HCT116 (cell line): ENCODE data around the gene GYG1. TPM values are rescaled to one million over a fixed set of nuclear protein-coding genes. Genes with fewer than 3 reads are reported as not detected.

ENCODE experiments used
- ATAC-seq: fragments of 200-7000 bp; cut with Tn5 transposase; 2 replicates; pipeline ENCODE4 v1.9.1; 2020; ENCODE audit warnings: mild to moderate bottlenecking, moderate library complexity
- BruUV-seq: library from RNA; stranded (reverse); fragments of 400-500 nt; replicated peaks from 2 replicates; lab custom pipeline; 2021; lab: Mats Ljungman, UMichigan
- CTCF ChIA-PET: fragments of 300-600 bp; sonication (Branson Sonifier 250); formaldehyde crosslinking; loops from one replicate; lab custom pipeline; 2021; ENCODE audit warnings: antibody characterized with exemption; lab: Charles Lee
- POLR2A ChIA-PET: fragments of 300-600, 350-600 bp; sonication (Branson Sonifier 250); formaldehyde crosslinking; loops from one replicate; lab custom pipeline; 2021; ENCODE audit warnings: antibody characterized with exemption; lab: Charles Lee
- RAD21 ChIA-PET, 2 experiments: fragments of 300-600 bp; sonication (Branson Sonifier 250); formaldehyde crosslinking; loops; one replicate each; lab custom pipeline; 2023; ENCODE audit warnings: low total read pairs in 2 of 2; ENCODE audit not compliant: uncharacterized antibody in 2 of 2, unreplicated experiment in 2 of 2, low non-redundant PET in 1 of 2; lab: Charles Lee
- DNase-seq: peaks from one replicate; pipeline ENCODE4 v3.0.0-alpha.2; 2010; ENCODE audit warnings: low read depth, low spot score
- H2AFZ ChIP-seq: fragments of 200-600 bp; shearing (Covaris generic), sonication (generic); 2 replicates; pipeline ENCODE4 v1.6.1; 2017; ENCODE audit warnings: low read depth, mixed run types, mixed read lengths, antibody characterized with exemption, low read length; ENCODE audit not compliant: poor library complexity, severe bottlenecking
- H3K27ac ChIP-seq: 2 replicates; pipeline ENCODE4 v1.5.1; 2012; ENCODE audit warnings: low read depth, low read length
- H3K27me3 ChIP-seq: fragments of 200-600 bp; sonication (generic); 2 replicates; pipeline ENCODE4 v1.6.1; 2016; ENCODE audit warnings: mixed run types, low read length, mixed read lengths; ENCODE audit not compliant: insufficient read depth
- H3K36me3 ChIP-seq, 2 experiments: fragments of 200-500 bp in 1 of 2; fragments of 200-600 bp in 1 of 2; sonication (Bioruptor generic) in 1 of 2; sonication (generic) in 1 of 2; 2 replicates each; pipeline versions ENCODE4 v1.5.1 to v1.6.1; 2014 to 2016; ENCODE audit warnings: low read length in 2 of 2, inconsistent platforms in 1 of 2, mixed read lengths in 1 of 2, mixed run types in 1 of 2; ENCODE audit not compliant: insufficient read depth in 2 of 2, control insufficient read depth in 1 of 2
- H3K4me1 ChIP-seq, 2 experiments: fragments of 200-600 bp in 1 of 2; sonication (generic) in 1 of 2; 2 replicates each; pipeline versions ENCODE4 v1.5.1 to v1.6.1; 2012 to 2017; ENCODE audit warnings: low read length in 2 of 2, inconsistent platforms in 1 of 2, mild to moderate bottlenecking in 1 of 2, mixed read lengths in 1 of 2, mixed run types in 1 of 2, moderate library complexity in 1 of 2; ENCODE audit not compliant: insufficient read depth in 2 of 2, control insufficient read depth in 1 of 2
- H3K4me2 ChIP-seq: fragments of 200-600 bp; sonication (generic); 2 replicates; pipeline ENCODE4 v1.6.1; 2017; ENCODE audit warnings: mixed run types, low read length, mixed read lengths
- H3K4me3 ChIP-seq, 2 experiments: fragments of 200-600 bp in 1 of 2; sonication (generic) in 1 of 2; replicated peaks in 1 of 2; 2 replicates each; pipeline ENCODE4 v1.5.1; 2011 to 2016; ENCODE audit warnings: low read length in 2 of 2, control low read depth in 1 of 2, low read depth in 1 of 2, mild to moderate bottlenecking in 1 of 2, mixed read lengths in 1 of 2, mixed run types in 1 of 2
- H3K79me2 ChIP-seq: fragments of 200-600 bp; sonication (generic); 2 replicates; pipeline ENCODE4 v1.6.1; 2017; ENCODE audit warnings: mild to moderate bottlenecking, mixed run types, low read length, moderate library complexity, mixed read lengths; ENCODE audit not compliant: insufficient read depth
- H3K9ac ChIP-seq: fragments of 200-600 bp; sonication (generic); 2 replicates; pipeline ENCODE4 v1.6.1; 2016; ENCODE audit warnings: low read length, mixed read lengths
- H3K9me2 ChIP-seq: fragments of 200-600 bp; sonication (generic), shearing (Covaris generic); 2 replicates; pipeline ENCODE4 v1.6.1; 2017; ENCODE audit warnings: mixed run types, mild to moderate bottlenecking, moderate library complexity; ENCODE audit not compliant: insufficient read depth
- H3K9me3 ChIP-seq, 2 experiments: fragments of 200-500 bp in 1 of 2; fragments of 200-600 bp in 1 of 2; sonication (Bioruptor generic) in 1 of 2; sonication (generic) in 1 of 2; 2 replicates each; pipeline ENCODE4 v1.6.1; 2014 to 2017; ENCODE audit warnings: low read length in 2 of 2, mixed read lengths in 2 of 2, inconsistent platforms in 1 of 2, low read depth in 1 of 2, mild to moderate bottlenecking in 1 of 2, mixed run types in 1 of 2, moderate library complexity in 1 of 2; ENCODE audit not compliant: control insufficient read depth in 1 of 2, insufficient read depth in 1 of 2
- H4K20me1 ChIP-seq: fragments of 200-600 bp; sonication (generic), shearing (Covaris generic); 2 replicates; pipeline ENCODE4 v1.6.1; 2017; ENCODE audit warnings: mixed run types, mild to moderate bottlenecking, moderate library complexity; ENCODE audit not compliant: insufficient read depth
- CEBPB ChIP-seq: IDR thresholded peaks from 2 replicates; pipeline ENCODE4 v1.6.1; 2012; ENCODE audit warnings: low read depth
- CTCF ChIP-seq, 3 experiments: fragments of 200-600 bp in 1 of 3; sonication (generic) in 1 of 3; IDR thresholded peaks in 2 of 3; conservative IDR thresholded peaks in 1 of 3; 2 replicates each; pipeline ENCODE4 v1.5.1; 2012 to 2017; ENCODE audit warnings: low read depth in 2 of 3, low read length in 2 of 3, antibody characterized with exemption in 1 of 3, borderline replicate concordance in 1 of 3, control low read depth in 1 of 3, mild to moderate bottlenecking in 1 of 3, mixed read lengths in 1 of 3, mixed run types in 1 of 3, moderate library complexity in 1 of 3; ENCODE audit not compliant: insufficient read depth in 1 of 3
- EGR1 ChIP-seq: IDR thresholded peaks from 2 replicates; pipeline ENCODE4 v1.6.1; 2012; ENCODE audit warnings: low read depth
- ELF1 ChIP-seq: IDR thresholded peaks from 2 replicates; pipeline ENCODE4 v1.6.1; 2012; ENCODE audit warnings: low read depth, borderline replicate concordance
- EZH2phosphoT487 ChIP-seq: fragments of 200-600 bp; IDR thresholded peaks from 2 replicates; pipeline ENCODE4 v1.6.1; 2018; ENCODE audit warnings: antibody characterized with exemption, borderline replicate concordance
- MAX ChIP-seq: IDR thresholded peaks from 2 replicates; pipeline ENCODE4 v1.6.1; 2012
- POLR2AphosphoS5 ChIP-seq: IDR thresholded peaks from 2 replicates; pipeline ENCODE4 v1.6.1; 2011; ENCODE audit warnings: mild to moderate bottlenecking, low read depth, low read length, moderate library complexity
- RAD21 ChIP-seq: IDR thresholded peaks from 2 replicates; pipeline ENCODE4 v1.6.1; 2012; ENCODE audit warnings: low read depth, mild to moderate bottlenecking
- SIN3A ChIP-seq: IDR thresholded peaks from 2 replicates; pipeline ENCODE4 v1.6.1; 2012; ENCODE audit warnings: low read depth
- SP1 ChIP-seq: IDR thresholded peaks from 2 replicates; pipeline ENCODE4 v1.6.1; 2012; ENCODE audit warnings: low read depth
- SRF ChIP-seq: IDR thresholded peaks from 2 replicates; pipeline ENCODE4 v1.6.1; 2012; ENCODE audit warnings: low read depth
- YY1 ChIP-seq: IDR thresholded peaks from 2 replicates; pipeline ENCODE4 v1.6.1; 2011; ENCODE audit warnings: low read length, low read depth, moderate library complexity, mild to moderate bottlenecking; ENCODE audit not compliant: insufficient replicate concordance; ENCODE audit errors: extremely low read depth
- ZFX ChIP-seq: fragments of 450-650 bp; IDR thresholded peaks from 2 replicates; pipeline ENCODE4 v1.6.1; 2017
- ZNF274 ChIP-seq: fragments of 200-500 bp; sonication (Bioruptor generic); IDR thresholded peaks from 2 replicates; pipeline ENCODE4 v1.6.1; 2014; ENCODE audit warnings: mild to moderate bottlenecking, low read depth, low read length, inconsistent platforms
- intact Hi-C: fragments of 100-400 bp; cut with micrococcal nuclease; formaldehyde crosslinking; loops from 2 replicates; pipeline ENCODE4 v1.10.0; 2022
- total RNA-seq: library from RNA; stranded (reverse); gene quantifications from one replicate; pipeline ENCODE4 v1.2.1, GENCODE V29; 2021; ENCODE audit not compliant: unreplicated experiment

GYG1 gene
- total RNA-seq, 1 experiment from 2014 or later = 28.9 TPM

- POLR2A ChIA-PET = no interaction called here
- no TSS peak for BruUV-seq
- RAD21 ChIA-PET = no interaction called here
Measured at GRCh38 chr3:148964809-148965208, 26.5 kb upstream of the GYG1 start.

GRCh38 chr3:148968321-148968720 is 23.0 kb upstream of the GYG1 start:
- H3K4me3 ChIP-seq = no peak overlapping the region
- intact Hi-C loops = no loop called here
- no peak for ATAC-seq
- ChIA-PET RAD21 (no interaction called here), CTCF (interaction anchor here (1.4 kb wide), 1 partner anchor 13 kb away, joined by 3 read pairs; no protein-coding TSS in a partner anchor), POLR2A (no interaction called here)
- no TSS peak for BruUV-seq
- no peaks in the 10 kb centered on the region for H3K79me2 ChIP-seq
- no peaks in the 10 kb centered on the region for H3K4me1 ChIP-seq
- no peaks in the 10 kb centered on the region for H4K20me1 ChIP-seq
- H3K27me3 ChIP-seq = no peaks in the 10 kb centered on the region
- no peak overlapping the region for H3K9ac ChIP-seq
- H3K27ac ChIP-seq = no peak overlapping the region
- no peak overlapping the region for H3K4me2 ChIP-seq
- no peaks in the 10 kb centered on the region for H3K9me2 ChIP-seq
- DNase-seq = no peak
- no peaks in the 10 kb centered on the region for H3K9me3 ChIP-seq
- H2AFZ ChIP-seq = no peak overlapping the region
- no peaks in the 10 kb centered on the region for H3K36me3 ChIP-seq
- TF ChIP-seq SRF (no peak), CEBPB (no peak), SIN3A (no peak), ZNF274 (no peak), EGR1 (no peak), MAX (no peak), YY1 (no peak), RAD21 (no peak), POLR2AphosphoS5 (no peak), CTCF (IDR thresholded peaks at IDR 0.05 in 2 of 3, conservative IDR thresholded peaks at IDR 0.05 in 1 of 3; ENCODE audit: borderline replicate concordance in 1 of 3, insufficient read depth in 1 of 3, low read depth in 2 of 3, low read length in 2 of 3) (no peak), SP1 (no peak), ZFX (no peak), ELF1 (no peak), EZH2phosphoT487 (no peak)

More at GRCh38 chr3:148964809-148965208, 26.5 kb upstream of the GYG1 start:
- CTCF ChIA-PET = interaction anchor here (1.5 kb wide), 1 partner anchor 10 kb away, joined by 7 read pairs; no protein-coding TSS in a partner anchor
- H3K9ac ChIP-seq = no peak overlapping the region
- no peak for TF ChIP-seq CTCF (IDR thresholded peaks at IDR 0.05 in 2 of 3, conservative IDR thresholded peaks at IDR 0.05 in 1 of 3; ENCODE audit: borderline replicate concordance in 1 of 3, insufficient read depth in 1 of 3, low read depth in 2 of 3, low read length in 2 of 3)
- H3K4me2 ChIP-seq = no peak overlapping the region
- no peaks in the 10 kb centered on the region for H3K9me2 ChIP-seq
- no peak for DNase-seq
- no peaks in the 10 kb centered on the region for H3K36me3 ChIP-seq
- H3K9me3 ChIP-seq = no peaks in the 10 kb centered on the region
- intact Hi-C loops = no loop called here
- ATAC-seq = no peak
- H2AFZ ChIP-seq = no peak overlapping the region
- H3K79me2 ChIP-seq = no peaks in the 10 kb centered on the region
- H4K20me1 ChIP-seq = no peaks in the 10 kb centered on the region
- no peaks in the 10 kb centered on the region for H3K27me3 ChIP-seq
- H3K27ac ChIP-seq = no peak overlapping the region
- peaks cover 0 to 7% of the 10 kb centered on the region in 2 experiments; a peak in 2 of 4 replicates for H3K4me1 ChIP-seq
- H3K4me3 ChIP-seq = no peak overlapping the region
